KMS-11 (cell line): ENCODE results near the gene CALHM3.

Source experiments
- H2AFZ ChIP-seq: fragments of 200-600 bp; sonication (generic); 2 replicates; pipeline ENCODE4 v1.6.1; 2016; ENCODE audit warnings: antibody characterized with exemption, mixed run types, low read depth
- H3K27ac ChIP-seq: fragments of 200-600 bp; sonication (generic); 2 replicates; pipeline ENCODE4 v1.6.1; 2016; ENCODE audit warnings: mild to moderate bottlenecking, mixed run types
- H3K27me3 ChIP-seq: fragments of 200-600 bp; sonication (generic); 2 replicates; pipeline ENCODE4 v1.6.1; 2017; ENCODE audit warnings: mild to moderate bottlenecking, low read depth, mixed run types, moderate library complexity; ENCODE audit not compliant: insufficient read depth
- H3K36me3 ChIP-seq: fragments of 200-600 bp; sonication (generic); 2 replicates; pipeline ENCODE4 v1.6.1; 2017; ENCODE audit warnings: mild to moderate bottlenecking, mixed run types; ENCODE audit not compliant: insufficient read depth
- H3K4me1 ChIP-seq: fragments of 200-600 bp; sonication (generic); 2 replicates; pipeline ENCODE4 v1.6.1; 2016; ENCODE audit warnings: mild to moderate bottlenecking, low read depth, mixed run types; ENCODE audit not compliant: poor library complexity, severe bottlenecking
- H3K4me2 ChIP-seq: fragments of 200-600 bp; sonication (generic); 2 replicates; pipeline ENCODE4 v1.7.0; 2016; ENCODE audit warnings: mild to moderate bottlenecking, mixed run types
- H3K4me3 ChIP-seq: fragments of 200-600 bp; sonication (generic); IDR thresholded peaks from 2 replicates; pipeline ENCODE4 v1.6.1; 2017; ENCODE audit warnings: low read depth, low read length, mixed read lengths; ENCODE audit not compliant: insufficient read depth
- H3K79me2 ChIP-seq: fragments of 200-600 bp; sonication (generic); 2 replicates; pipeline ENCODE4 v1.6.1; 2016; ENCODE audit warnings: low read depth, mixed run types; ENCODE audit not compliant: insufficient read depth
- H3K9ac ChIP-seq: fragments of 200-600 bp; sonication (generic); 2 replicates; pipeline ENCODE4 v1.6.1; 2016; ENCODE audit warnings: mild to moderate bottlenecking, mixed run types
- H4K20me1 ChIP-seq: fragments of 200-600 bp; sonication (generic); 2 replicates; pipeline ENCODE4 v1.6.1; 2016; ENCODE audit warnings: mild to moderate bottlenecking, mixed run types; ENCODE audit not compliant: insufficient read depth
- TF ChIP-seq, protein P1 (sequence below): fragments of 200-600 bp; sonication (generic); conservative IDR thresholded peaks from 2 replicates; pipeline ENCODE4 v1.6.1; 2017; ENCODE audit warnings: low read depth, mild to moderate bottlenecking, antibody characterized with exemption, low read length, moderate library complexity, mixed read lengths

CALHM3 gene

GRCh38 chr10:103443475-103444185 is 35.4 kb downstream of the CALHM3 start:
- Histone ChIP-seq H3K4me3 (no peak overlapping the region), H3K27me3 (no peaks in the 10 kb centered on the region), H3K27ac (no peak overlapping the region), H3K4me2 (no peak overlapping the region), H3K9ac (no peak overlapping the region), H3K36me3 (peaks cover 9% of the 10 kb centered on the region; the same call in 1 of the 2 replicates), H4K20me1 (no peaks in the 10 kb centered on the region), H3K4me1 (peaks cover 6% of the 10 kb centered on the region), H2AFZ (no peak overlapping the region), H3K79me2 (no peaks in the 10 kb centered on the region)
- TF ChIP-seq, protein P1, sequence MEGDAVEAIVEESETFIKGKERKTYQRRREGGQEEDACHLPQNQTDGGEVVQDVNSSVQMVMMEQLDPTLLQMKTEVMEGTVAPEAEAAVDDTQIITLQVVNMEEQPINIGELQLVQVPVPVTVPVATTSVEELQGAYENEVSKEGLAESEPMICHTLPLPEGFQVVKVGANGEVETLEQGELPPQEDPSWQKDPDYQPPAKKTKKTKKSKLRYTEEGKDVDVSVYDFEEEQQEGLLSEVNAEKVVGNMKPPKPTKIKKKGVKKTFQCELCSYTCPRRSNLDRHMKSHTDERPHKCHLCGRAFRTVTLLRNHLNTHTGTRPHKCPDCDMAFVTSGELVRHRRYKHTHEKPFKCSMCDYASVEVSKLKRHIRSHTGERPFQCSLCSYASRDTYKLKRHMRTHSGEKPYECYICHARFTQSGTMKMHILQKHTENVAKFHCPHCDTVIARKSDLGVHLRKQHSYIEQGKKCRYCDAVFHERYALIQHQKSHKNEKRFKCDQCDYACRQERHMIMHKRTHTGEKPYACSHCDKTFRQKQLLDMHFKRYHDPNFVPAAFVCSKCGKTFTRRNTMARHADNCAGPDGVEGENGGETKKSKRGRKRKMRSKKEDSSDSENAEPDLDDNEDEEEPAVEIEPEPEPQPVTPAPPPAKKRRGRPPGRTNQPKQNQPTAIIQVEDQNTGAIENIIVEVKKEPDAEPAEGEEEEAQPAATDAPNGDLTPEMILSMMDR: no peak

DNA sequence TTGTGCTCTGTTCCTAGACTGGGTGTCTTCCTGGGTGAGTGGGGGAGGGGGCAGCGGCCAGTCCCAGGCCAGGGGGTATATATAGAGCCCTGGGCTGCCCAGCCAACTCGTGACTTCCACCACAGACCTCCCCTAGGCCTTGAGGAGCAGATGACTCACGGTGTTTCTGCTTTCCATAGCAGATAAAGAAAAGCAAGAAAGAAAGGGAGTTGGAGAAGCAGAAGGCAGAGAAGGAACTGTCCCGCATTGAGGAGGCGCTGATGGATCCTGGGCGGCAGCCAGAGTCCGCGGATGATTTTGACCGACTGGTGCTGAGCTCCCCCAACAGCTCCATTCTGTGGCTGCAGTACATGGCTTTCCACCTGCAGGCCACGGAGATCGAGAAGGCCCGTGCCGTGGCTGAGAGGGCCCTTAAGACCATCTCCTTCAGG is 37.0 kb downstream of the CALHM3 start:
- no peak overlapping the region for H2AFZ ChIP-seq
- peaks cover 6% of the 10 kb centered on the region for H3K4me1 ChIP-seq
- peaks cover 9% of the 10 kb centered on the region; the same call in 1 of the 2 replicates for H3K36me3 ChIP-seq
- no peaks in the 10 kb centered on the region for H3K79me2 ChIP-seq
- no peak overlapping the region for H3K27ac ChIP-seq
- H3K4me3 ChIP-seq: no peak overlapping the region
- TF ChIP-seq, protein P1: no peak
- no peaks in the 10 kb centered on the region for H4K20me1 ChIP-seq
- no peaks in the 10 kb centered on the region for H3K27me3 ChIP-seq
- H3K4me2 ChIP-seq: no peak overlapping the region
- H3K9ac ChIP-seq: no peak overlapping the region

DNA sequence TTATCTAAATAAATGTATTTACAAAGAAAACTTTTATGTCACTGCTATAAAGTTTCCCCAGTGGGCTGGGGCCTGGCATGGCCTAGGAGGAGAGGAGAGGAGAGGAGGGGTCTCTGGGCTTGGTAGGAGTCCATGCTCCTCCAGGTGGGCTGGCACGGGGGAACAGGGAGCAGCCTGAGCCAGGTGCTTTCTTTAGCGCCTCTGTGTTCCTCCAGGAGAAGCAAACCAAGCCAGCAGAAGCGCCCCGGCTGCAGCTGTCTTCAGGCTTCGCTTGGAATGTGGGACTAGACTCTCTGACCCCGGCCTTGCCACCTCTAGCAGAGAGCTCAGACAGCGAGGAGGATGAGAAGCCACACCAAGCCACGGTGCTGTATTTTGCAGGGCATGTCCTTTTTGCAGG is 37.4 kb downstream of the CALHM3 start:
- H3K9ac ChIP-seq: no peak overlapping the region
- H3K27me3 ChIP-seq: no peaks in the 10 kb centered on the region
- H3K79me2 ChIP-seq: no peaks in the 10 kb centered on the region
- TF ChIP-seq, protein P1: no peak
- H3K4me1 ChIP-seq: peaks cover 6% of the 10 kb centered on the region
- H2AFZ ChIP-seq: no peak overlapping the region
- H3K4me2 ChIP-seq: no peak overlapping the region
- no peak overlapping the region for H3K4me3 ChIP-seq
- no peak overlapping the region for H3K27ac ChIP-seq
- peaks cover 9% of the 10 kb centered on the region; the same call in 1 of the 2 replicates for H3K36me3 ChIP-seq
- no peaks in the 10 kb centered on the region for H4K20me1 ChIP-seq

DNA sequence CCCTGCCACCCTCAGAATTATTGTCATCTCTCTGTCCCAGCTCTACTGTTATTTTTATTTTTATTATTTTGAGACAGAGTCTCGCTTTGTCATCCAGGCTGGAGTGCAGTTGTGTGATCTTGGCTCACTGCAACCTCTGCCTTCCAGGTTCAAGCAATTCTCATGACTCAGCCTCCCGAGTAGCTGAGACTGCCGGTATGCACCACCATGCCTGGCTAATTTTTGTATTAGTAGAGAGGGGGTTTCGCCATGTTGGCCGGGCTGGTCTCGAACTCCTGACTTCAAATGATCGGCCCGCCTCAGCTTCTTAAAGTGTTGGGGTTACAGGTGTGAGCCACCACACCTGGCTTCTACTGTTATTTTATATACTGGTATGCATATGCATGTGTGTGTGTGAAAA is 37.8 kb downstream of the CALHM3 start:
- Histone ChIP-seq H3K9ac (no peak overlapping the region), H4K20me1 (no peaks in the 10 kb centered on the region), H3K27me3 (no peaks in the 10 kb centered on the region), H3K4me1 (peaks cover 6% of the 10 kb centered on the region), H3K79me2 (no peaks in the 10 kb centered on the region), H3K36me3 (peaks cover 9% of the 10 kb centered on the region; the same call in 1 of the 2 replicates), H3K4me3 (no peak overlapping the region), H2AFZ (no peak overlapping the region), H3K4me2 (no peak overlapping the region), H3K27ac (no peak overlapping the region)
- TF ChIP-seq, protein P1: no peak
